ENCODE data around the gene JAK3. TPM values are rescaled to one million over a fixed set of nuclear protein-coding genes. Genes with fewer than 3 reads are reported as not detected.
A peak's percentile ranks its signal among the peaks of the same experiment; 100 is the strongest.

Gene JAK3
- total and polyA plus RNA-seq, 10 of the 15 experiments (the other 5 are each of a cell fraction or from before 2014, with no cell fraction given): 7.8 to 67.9 (median 33.3) TPM

- BruUV-seq (replicated peaks): no TSS peak
- no peak for FAIRE-seq
- POLR2A ChIA-PET: no interaction called here
- Histone ChIP-seq H3K4me1 (ENCODE audit: control insufficient read depth, insufficient read depth, low read length) (peaks cover 12% of the 10 kb centered on the region), H3K79me2 (ENCODE audit: control insufficient read depth, insufficient read depth, low read length) (peaks cover 30% of the 10 kb centered on the region), H3K36me3 (ENCODE audit: control insufficient read depth in 2 of 2, insufficient read depth in 2 of 2, low read length in 1 of 2) (peaks cover 23 to 30% of the 10 kb centered on the region in 2 experiments), H4K20me1 (ENCODE audit: control insufficient read depth, insufficient read depth) (peaks cover 17% of the 10 kb centered on the region), H3K4me2 (ENCODE audit: control insufficient read depth, insufficient read depth) (peak overlapping the region; percentile 71), H3K4me3 (peak overlapping the region; percentile 92; the same call in 1 of the 2 replicates), H3K27me3 (replicated peaks in 1 of 2; ENCODE audit: control insufficient read depth in 2 of 2, insufficient read depth in 2 of 2, low read length in 1 of 2) (no peaks in the 10 kb centered on the region), H2AFZ (ENCODE audit: control insufficient read depth, low read depth, low read length) (no peak overlapping the region), H3K9ac (ENCODE audit: control insufficient read depth, insufficient read depth, low read length) (peak overlapping the region; percentile 51; the same call in 1 of the 2 replicates), H3K9me3 (replicated peaks; ENCODE audit: control insufficient read depth, insufficient read depth, low read length) (no peaks in the 10 kb centered on the region), H3K27ac (ENCODE audit: control insufficient read depth, insufficient read depth) (peak overlapping the region; percentile 26; the same call in 1 of the 2 replicates)
- intact Hi-C loops (cut with micrococcal nuclease; ENCODE audit: unreplicated experiment): no loop called here
- CTCF ChIA-PET: interaction anchor here (1.0 to 3.2 kb wide), 2 partner anchors 69 to 70 kb away, joined by 4 to 11 read pairs; partner anchors contain the start of gene CCDC124
- WGBS (ENCODE audit: insufficient coverage, insufficient replicate concordance, low lambda C conversion rate, missing lambda C conversion rate): 35% methylated on average over 31 of the region's 31 CpGs
- no peak for DNase-seq (ENCODE audit: low read depth, low spot score)
- in situ Hi-C loops (cut with MboI): no loop called here
- ATAC-seq: peak; percentile 34
- SMC1A ChIA-PET (ENCODE audit: uncharacterized antibody, unreplicated experiment): interaction anchor here (1.4 kb wide), 1 partner anchor 70 kb away, joined by 3 read pairs; the partner anchor contains the start of gene CCDC124
- RAD21 ChIA-PET (ENCODE audit: unreplicated experiment): interaction anchor here (1.2 to 2.3 kb wide), 2 partner anchors 67 to 70 kb away, joined by 5 to 10 read pairs; partner anchors contain the start of gene CCDC124
- TF ChIP-seq SREBF1 (IDR thresholded peaks at IDR 0.05; ENCODE audit: low read length): no peak
- no peak for TF ChIP-seq RFX5 (IDR thresholded peaks at IDR 0.05; ENCODE audit: low read depth, low read length)
- no peak for TF ChIP-seq CBX5 (IDR thresholded peaks at IDR 0.05; ENCODE audit: low read depth)
- peak; percentile 40; the same call in 1 of the 2 replicates for TF ChIP-seq SPI1 (IDR thresholded peaks at IDR 0.05; ENCODE audit: borderline replicate concordance, insufficient read depth, low read depth, low read length)
- TF ChIP-seq RBBP5 (conservative IDR thresholded peaks at IDR 0.05): no peak
- TF ChIP-seq BACH1 (IDR thresholded peaks at IDR 0.05; ENCODE audit: borderline replicate concordance): 0 out of 2 replicates have a peak, but pooled peaks have one; percentile 43
- TF ChIP-seq KAT2A (conservative IDR thresholded peaks at IDR 0.05; ENCODE audit: control insufficient read depth, low read depth, low read length): no peak
- TF ChIP-seq SMC3 (IDR thresholded peaks at IDR 0.05; ENCODE audit: borderline replicate concordance, low read length): no peak
- TF ChIP-seq BHLHE40 (IDR thresholded peaks at IDR 0.05; ENCODE audit: borderline replicate concordance in 1 of 2, low read depth in 2 of 2, low read length in 1 of 2): peak in 1 of 2 experiments; percentile 56; a peak in 2 of 4 replicates
- TF ChIP-seq PAX5 (IDR thresholded peaks at IDR 0.05; ENCODE audit: borderline replicate concordance, low read depth, low read length): peak; percentile 56; the same call in 1 of the 2 replicates
- 0 out of 2 replicates have a peak, but pooled peaks have one; percentile 11 for TF ChIP-seq NR2F1 (conservative IDR thresholded peaks at IDR 0.05)
- 0 out of 2 replicates have a peak, but pooled peaks have one; percentile 17 for TF ChIP-seq CREB1 (IDR thresholded peaks at IDR 0.05; ENCODE audit: low read depth)
- no peak for TF ChIP-seq LARP7 (IDR thresholded peaks at IDR 0.05)
- TF ChIP-seq RUNX3 (IDR thresholded peaks at IDR 0.05; ENCODE audit: low read length): no peak
- 0 out of 2 replicates have a peak, but pooled peaks have one; percentile 21 for TF ChIP-seq IKZF1 (conservative IDR thresholded peaks at IDR 0.05)
- TF ChIP-seq NFIC (IDR thresholded peaks at IDR 0.05; ENCODE audit: low read depth, low read length): no peak
- TF ChIP-seq FOXM1 (IDR thresholded peaks at IDR 0.05; ENCODE audit: low read depth, low read length): no peak
- TF ChIP-seq IRF3 (IDR thresholded peaks at IDR 0.05): no peak
- peak; percentile 50; the same call in 1 of the 2 replicates for TF ChIP-seq POLR2A (IDR thresholded peaks at IDR 0.05; ENCODE audit: low read depth, low read length)
- peak in 2 of 3 experiments; percentile 17 to 20; a peak in 1 of 6 replicates for TF ChIP-seq CTCF (IDR thresholded peaks at IDR 0.05 in 2 of 3, conservative IDR thresholded peaks at IDR 0.05 in 1 of 3; ENCODE audit: control insufficient read depth in 2 of 3, extremely low read depth in 1 of 3, insufficient read depth in 1 of 3, low read depth in 3 of 3, low read length in 3 of 3)
- no peak for TF ChIP-seq GABPA (IDR thresholded peaks at IDR 0.05; ENCODE audit: low read depth)
- TF ChIP-seq CBFB (IDR thresholded peaks at IDR 0.05; ENCODE audit: low read depth): no peak
Measured at GRCh38 chr19:17862711-17863519, 15.1 kb upstream of the JAK3 start.

Measured in GM12878 (cell line).